T follicular helper cell (primary cell): Measurements from ENCODE around the gene ZNF823.
"Not testable (repeated sequence)": the region's sequence is repeated elsewhere in the genome, so short reads cannot be mapped to it uniquely, and the experiment has no call there.

Experiments
- DNase-seq: peaks from one replicate; pipeline ENCODE4 v3.0.0-alpha.2; 2020; ENCODE audit warnings: low read depth
- total RNA-seq, 2 experiments: gene quantifications; one replicate each; lab custom pipeline; 2026; lab: John Stamatoyannopoulos, UW

Gene ZNF823
- total RNA-seq = 3.2 to 8.0 reads per million in 2 experiments

GRCh38 chr19:11738746-11739620 lies at the start of gene ZNF823:
Gene ZNF823, minus strand, starts transcription at chr19:11738946. Its CDS starts 127 bp downstream, at chr19:11738819.
- peak; percentile 94 for DNase-seq

- no peak for DNase-seq
Observed at GRCh38 chr19:11787536-11787935, 48.8 kb upstream of the ZNF823 start.

GRCh38 chr19:11784356-11784755 lies 45.6 kb upstream of the ZNF823 start:
- no peak for DNase-seq

- no peak for DNase-seq
Observed at GRCh38 chr19:11783767-11784166, 45.0 kb upstream of the ZNF823 start.

- DNase-seq = no peak
Observed at GRCh38 chr19:11781295-11782057, 42.7 kb upstream of the ZNF823 start.

- no peak for DNase-seq
Observed at GRCh38 chr19:11780431-11781020, 41.8 kb upstream of the ZNF823 start.

GRCh38 chr19:11776669-11777068 lies 37.9 kb upstream of the ZNF823 start:
- DNase-seq = not testable (repeated sequence)

GRCh38 chr19:11771520-11771919 lies 32.8 kb upstream of the ZNF823 start:
- not testable (repeated sequence) for DNase-seq

GRCh38 chr19:11769995-11770394 lies 31.2 kb upstream of the ZNF823 start:
- no peak for DNase-seq

GRCh38 chr19:11767633-11768133 lies 28.9 kb upstream of the ZNF823 start:
- DNase-seq = no peak

- peak; percentile 78 for DNase-seq
Observed at GRCh38 chr19:11766597-11767591, 28.1 kb upstream of the ZNF823 start, which contains the start of gene ZNF441. Gene ZNF441, plus strand, starts transcription at chr19:11767000. Its CDS starts 194 bp downstream, at chr19:11767194.

GRCh38 chr19:11763611-11764010 lies 24.9 kb upstream of the ZNF823 start:
- DNase-seq = no peak

GRCh38 chr19:11763117-11763516 lies 24.4 kb upstream of the ZNF823 start:
- no peak for DNase-seq

GRCh38 chr19:11759805-11760204 lies 21.1 kb upstream of the ZNF823 start:
- DNase-seq = no peak

GRCh38 chr19:11756965-11757364 lies 18.2 kb upstream of the ZNF823 start:
- no peak for DNase-seq

GRCh38 chr19:11754663-11755062 lies 15.9 kb upstream of the ZNF823 start:
- no peak for DNase-seq

GRCh38 chr19:11752244-11752736 lies 13.5 kb upstream of the ZNF823 start:
- no peak for DNase-seq

GRCh38 chr19:11749751-11750150 lies 11.0 kb upstream of the ZNF823 start:
- no peak for DNase-seq

GRCh38 chr19:11747277-11747676 lies 8.5 kb upstream of the ZNF823 start:
- no peak for DNase-seq

GRCh38 chr19:11745869-11746268 lies 7.1 kb upstream of the ZNF823 start:
- DNase-seq = no peak
